GM12864 (cell line): Measurements from ENCODE around the gene NRAS.

Source experiments
- DNase-seq: peaks from one replicate; pipeline ENCODE4 v3.0.0-alpha.2; 2011; ENCODE audit warnings: low read depth
- H3K4me3 ChIP-seq: 2 replicates; pipeline ENCODE4 v1.5.1; 2011; ENCODE audit warnings: mild to moderate bottlenecking, low read depth, low read length, control low read depth
- CTCF ChIP-seq: IDR thresholded peaks from 2 replicates; pipeline ENCODE4 v1.5.1; 2011; ENCODE audit warnings: low read depth, mild to moderate bottlenecking, moderate library complexity, low read length, control low read depth, inconsistent platforms; ENCODE audit errors: missing control alignments

The NRAS gene

DNA sequence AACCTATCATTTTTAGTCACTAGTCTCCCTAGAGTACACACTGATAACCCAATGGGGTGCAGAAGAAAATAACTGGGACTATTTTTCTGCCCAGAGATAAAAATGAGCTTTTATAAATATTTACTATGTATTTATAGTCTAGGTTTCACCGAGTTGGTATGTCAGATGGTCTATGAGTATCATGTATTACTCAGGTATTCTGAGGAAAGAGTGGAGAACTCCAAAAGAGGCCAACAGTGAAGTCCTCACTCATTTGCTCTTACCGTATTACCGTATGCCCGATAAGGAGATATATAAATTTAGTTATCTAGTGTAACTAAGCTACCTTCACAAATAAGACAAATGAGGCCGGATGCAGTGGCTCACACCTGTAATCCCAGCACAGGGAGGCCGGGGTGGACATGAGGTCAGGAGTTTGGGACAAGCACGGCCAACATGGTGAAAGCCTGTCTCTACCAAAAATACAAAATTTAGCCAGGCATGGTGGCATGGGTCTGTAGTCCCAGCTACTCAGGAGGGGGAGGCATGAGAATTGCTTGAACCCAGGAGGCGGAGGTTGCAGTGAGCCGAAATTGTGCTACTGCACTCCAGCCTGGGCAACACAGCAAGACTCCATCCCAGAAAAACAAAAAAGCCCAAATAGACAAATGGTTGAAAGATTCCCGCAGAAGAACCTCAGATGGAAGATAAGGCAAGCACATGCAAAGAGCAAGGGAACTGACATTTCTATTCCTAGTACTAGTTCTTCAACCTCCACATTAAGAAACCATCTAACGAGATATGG, 25.6 kb upstream of the NRAS start:
- TF ChIP-seq CTCF = no peak
- no peak overlapping the region for H3K4me3 ChIP-seq
- DNase-seq = no peak

DNA sequence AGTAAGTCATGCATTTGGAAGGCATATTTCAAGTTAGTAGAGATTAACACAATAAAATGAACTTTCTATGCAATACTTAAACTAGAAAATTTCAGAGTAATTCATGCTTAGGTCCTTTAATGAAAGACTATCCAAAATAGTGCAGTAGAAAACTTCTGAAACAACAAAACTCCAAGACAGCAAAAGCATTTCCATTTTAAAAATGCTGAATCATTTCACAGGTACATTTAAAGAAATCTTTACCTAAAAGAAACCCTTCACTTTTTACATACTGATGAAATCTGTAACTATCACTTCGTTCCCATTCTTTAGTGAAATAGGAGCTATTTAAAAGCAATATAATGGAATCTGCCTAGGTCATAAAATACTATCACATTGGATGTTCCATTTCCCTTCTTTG, 23.8 kb upstream of the NRAS start:
- no peak for DNase-seq
- TF ChIP-seq CTCF = no peak
- H3K4me3 ChIP-seq = no peak overlapping the region

- no peak overlapping the region for H3K4me3 ChIP-seq
- TF ChIP-seq CTCF = no peak
- DNase-seq = no peak
Observed at GRCh38 chr1:114737314-114737849, 20.8 kb upstream of the NRAS start.

- TF ChIP-seq CTCF = no peak
- no peak for DNase-seq
- H3K4me3 ChIP-seq = no peak overlapping the region
Observed at GRCh38 chr1:114735479-114735878, 18.9 kb upstream of the NRAS start.

DNA sequence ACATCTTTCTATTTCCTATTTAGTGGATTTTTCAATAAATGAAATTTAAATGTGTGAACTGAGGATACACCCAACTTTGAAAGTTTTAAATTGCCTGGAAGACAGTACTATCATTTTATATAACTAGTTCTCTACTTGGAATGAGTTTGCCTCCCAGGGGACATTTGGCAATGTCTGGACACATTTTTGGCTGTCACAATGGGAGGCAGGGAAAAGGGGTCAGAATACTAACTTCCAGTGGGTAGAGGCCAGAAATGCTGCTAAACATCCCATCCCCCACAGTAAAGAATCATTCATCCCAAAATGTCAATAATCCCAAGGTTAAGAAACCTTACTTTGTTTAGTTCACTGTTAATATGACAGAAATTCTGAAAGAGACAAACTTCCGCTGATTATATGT, 13.2 kb upstream of the NRAS start:
- H3K4me3 ChIP-seq = no peak overlapping the region
- no peak for DNase-seq
- TF ChIP-seq CTCF = no peak

DNA sequence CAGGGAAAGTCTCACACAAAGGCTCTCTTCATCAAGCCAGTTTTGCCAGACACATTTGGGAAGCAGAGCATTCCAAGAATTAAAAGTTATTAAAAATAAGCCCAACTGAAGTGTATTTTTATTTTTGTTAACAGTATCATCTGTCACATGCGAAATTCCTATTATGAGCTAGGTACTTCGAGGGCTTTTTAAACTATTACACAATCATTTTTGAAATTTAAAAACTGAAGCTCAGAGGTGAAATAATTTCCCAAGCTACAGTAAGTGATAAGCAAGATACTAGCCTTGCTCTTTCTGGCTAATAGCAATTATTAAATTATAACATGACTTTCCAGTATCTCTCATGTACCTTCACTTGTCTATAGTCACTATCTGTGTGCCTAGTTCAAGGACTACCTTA, 12.0 kb upstream of the NRAS start:
- no peak overlapping the region for H3K4me3 ChIP-seq
- DNase-seq = no peak
- TF ChIP-seq CTCF = no peak

DNA sequence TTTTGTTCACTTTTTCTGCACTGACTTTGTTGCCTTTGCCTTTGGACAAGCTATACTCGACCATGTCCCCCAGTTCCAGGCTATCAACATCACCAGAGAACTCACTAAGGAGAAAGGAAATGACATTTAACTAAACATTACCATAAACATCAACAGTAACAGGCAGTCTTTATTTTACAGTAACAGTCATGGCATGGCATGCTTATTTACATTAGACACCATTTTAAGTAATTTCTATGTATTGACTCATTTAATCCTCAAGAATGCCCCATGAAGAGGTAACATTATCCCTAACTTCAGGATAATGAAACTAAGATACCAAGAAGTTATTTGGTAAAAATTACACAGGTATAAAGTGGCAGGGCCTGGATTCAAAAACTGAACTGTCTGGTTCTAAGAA, 8.7 kb upstream of the NRAS start:
- TF ChIP-seq CTCF = no peak
- H3K4me3 ChIP-seq = no peak overlapping the region
- no peak for DNase-seq
